B cell (primary cell): Measurements from ENCODE around the gene RNF213. TPM values are rescaled to one million over a fixed set of nuclear protein-coding genes. Genes with fewer than 3 reads are reported as not detected.

ENCODE experiments used
- ATAC-seq: fragments of 200-7000 bp; cut with Tn5 transposase; one replicate; pipeline ENCODE4 v1.10.0; 2021; ENCODE audit warnings: low read depth, mild to moderate bottlenecking, moderate number of reproducible peaks, moderate library complexity
- CTCF ChIA-PET: fragments of 350-600 bp; sonication (Branson Sonifier 250); formaldehyde crosslinking; loops from one replicate; lab custom pipeline; 2021; ENCODE audit warnings: antibody characterized with exemption, inconsistent platforms; lab: Charles Lee
- POLR2A ChIA-PET: fragments of 350-600 bp; sonication (Branson Sonifier 250); formaldehyde crosslinking; loops from one replicate; lab custom pipeline; 2021; ENCODE audit warnings: antibody characterized with exemption; lab: Charles Lee
- DNase-seq: peaks from one replicate; pipeline ENCODE4 v3.0.0; 2013
- H2AFZ ChIP-seq: 2 replicates; pipeline ENCODE4 v1.6.1; 2012; ENCODE audit warnings: mild to moderate bottlenecking, low read depth, low read length; ENCODE audit not compliant: insufficient read depth, poor library complexity, severe bottlenecking
- H3K27ac ChIP-seq, 2 donors: 1 replicate in 1 of 2; 2 replicates in 1 of 2; pipeline ENCODE4 v1.5.1; 2012 to 2013; ENCODE audit warnings: low read length in 2 of 2, mild to moderate bottlenecking in 2 of 2, moderate library complexity in 1 of 2
- H3K27me3 ChIP-seq, 4 experiments: fragments of 200-600 bp in 1 of 4; sonication (generic) in 1 of 4; replicated peaks in 1 of 4; 1 replicate in 2 of 4; 2 replicates in 2 of 4; pipeline versions ENCODE4 v1.6.1 to v1.7.0; 2013 to 2016; ENCODE audit warnings: low read length in 3 of 4, mild to moderate bottlenecking in 2 of 4, mixed read lengths in 1 of 4, moderate library complexity in 1 of 4; ENCODE audit not compliant: insufficient read depth in 4 of 4, control insufficient read depth in 3 of 4; ENCODE audit errors: control extremely low read depth in 1 of 4
- H3K36me3 ChIP-seq, 2 experiments: replicated peaks in 1 of 2; 1 replicate in 1 of 2; 2 replicates in 1 of 2; pipeline versions ENCODE4 v1.6.1 to v1.7.1; 2013; ENCODE audit warnings: low read length in 1 of 2; ENCODE audit not compliant: insufficient read depth in 2 of 2, control insufficient read depth in 1 of 2; ENCODE audit errors: control extremely low read depth in 1 of 2, extremely low read depth in 1 of 2
- H3K4me1 ChIP-seq, 2 donors: fragments of 200-600 bp in 1 of 2; sonication (generic) in 1 of 2; 1 replicate in 1 of 2; 2 replicates in 1 of 2; pipeline versions ENCODE4 v1.5.1 to v1.6.1; 2013 to 2017; ENCODE audit warnings: low read length in 2 of 2; ENCODE audit not compliant: control insufficient read depth in 2 of 2, insufficient read depth in 2 of 2
- H3K4me2 ChIP-seq: replicated peaks from 2 replicates; pipeline ENCODE3; 2012; ENCODE audit warnings: mild to moderate bottlenecking, low read depth, low read length; ENCODE audit not compliant: poor library complexity, severe bottlenecking
- H3K4me3 ChIP-seq, 5 experiments: fragments of 200-600 bp in 1 of 5; sonication (generic) in 1 of 5; 1 replicate in 3 of 5; 2 replicates in 2 of 5; pipeline versions ENCODE4 v1.5.1 to v1.7.0; 2011 to 2016; ENCODE audit warnings: low read length in 4 of 5, mild to moderate bottlenecking in 4 of 5, low read depth in 2 of 5, control low read depth in 1 of 5, moderate library complexity in 1 of 5; ENCODE audit not compliant: insufficient read depth in 1 of 5; ENCODE audit errors: control extremely low read depth in 1 of 5, extremely low read depth in 1 of 5
- H3K79me2 ChIP-seq: fragments of 200-600 bp; sonication (generic); one replicate; pipeline ENCODE4 v1.6.0; 2016; ENCODE audit warnings: low read length; ENCODE audit not compliant: control insufficient read depth, insufficient read depth
- H3K9ac ChIP-seq: fragments of 200-600 bp; sonication (generic); 2 replicates; pipeline ENCODE4 v1.6.1; 2017; ENCODE audit warnings: mild to moderate bottlenecking, low read length, moderate library complexity
- H3K9me3 ChIP-seq, 3 donors: one replicate each; pipeline versions ENCODE4 v1.6.1 to v1.7.1; 2013; ENCODE audit warnings: low read length in 2 of 3; ENCODE audit not compliant: control insufficient read depth in 2 of 3, insufficient read depth in 1 of 3; ENCODE audit errors: control extremely low read depth in 1 of 3
- H4K20me1 ChIP-seq: 2 replicates; pipeline ENCODE4 v1.6.0; 2012; ENCODE audit warnings: mild to moderate bottlenecking, low read length; ENCODE audit not compliant: insufficient read depth, control insufficient read depth, poor library complexity, severe bottlenecking
- H3K27ac Mint-ChIP-seq: one replicate; pipeline ENCODE4 v1.8.0; 2021; ENCODE audit warnings: mixed read lengths
- H3K27me3 Mint-ChIP-seq: one replicate; pipeline ENCODE4 v1.8.0; 2021; ENCODE audit warnings: mixed read lengths
- H3K4me1 Mint-ChIP-seq: one replicate; pipeline ENCODE4 v1.8.0; 2021; ENCODE audit warnings: mixed read lengths
- H3K4me3 Mint-ChIP-seq: one replicate; pipeline ENCODE4 v1.8.0; 2021; ENCODE audit warnings: mixed read lengths
- H3K9me3 Mint-ChIP-seq: one replicate; pipeline ENCODE4 v1.8.0; 2022; ENCODE audit warnings: mixed read lengths; ENCODE audit not compliant: insufficient read depth
- EZH2 ChIP-seq: IDR thresholded peaks from 2 replicates; pipeline ENCODE4 v1.6.1; 2012; ENCODE audit warnings: borderline replicate concordance, low read depth, mild to moderate bottlenecking, moderate library complexity, low read length; ENCODE audit not compliant: insufficient read depth, poor library complexity, severe bottlenecking
- WGBS: methylation state at CpG from one replicate; pipeline ENCODE4 v1.1.5; 2013; ENCODE audit warnings: missing lambda C conversion rate; ENCODE audit not compliant: insufficient coverage; 5-methylcytosine and 5-hydroxymethylcytosine counted together
- intact Hi-C: fragments of 100-400 bp; cut with micrococcal nuclease; formaldehyde crosslinking; loops from one replicate; pipeline ENCODE4 v1.10.0; 2022
- polyA plus RNA-seq: library from polyadenylated mRNA; depleted of rRNA; stranded (reverse); fragments of >200 nt; gene quantifications from 2 replicates; pipeline ENCODE4 v1.2.3, GENCODE V29; 2012
- total RNA-seq, 2 donors: library from RNA; stranded (reverse); fragments of 120-200 nt in 1 of 2; gene quantifications; 1 replicate in 1 of 2; 2 replicates in 1 of 2; pipeline versions ENCODE4 v1.2.3 to v1.2.4, GENCODE V29; 2013 to 2022
- TF ChIP-seq, protein P1 (sequence below): fragments of 200-600 bp; IDR thresholded peaks from one replicate; pipeline ENCODE4 v1.8.0; 2022; ENCODE audit warnings: antibody characterized with exemption, mild to moderate bottlenecking

Gene RNF213
- total and polyA plus RNA-seq, 2 donors (not counting 1 experiment from before 2014, with no cell fraction given): 121 to 287 TPM

GRCh38 chr17:80442323-80442659 lies 181.6 kb downstream of the RNF213 start:
- Mint-ChIP-seq H3K4me3 (no peak overlapping the region), H3K9me3 (no peaks in the 10 kb centered on the region), H3K27ac (no peak overlapping the region), H3K27me3 (peaks cover 12% of the 10 kb centered on the region), H3K4me1 (no peaks in the 10 kb centered on the region)
- no peaks in the 10 kb centered on the region for H3K4me1 ChIP-seq
- WGBS: 81% methylated on average over 8 of the region's 12 CpGs
- H3K36me3 ChIP-seq: no peaks in the 10 kb centered on the region
- no peak overlapping the region for H3K4me2 ChIP-seq
- H3K27ac ChIP-seq: no peak overlapping the region
- ATAC-seq (no peak), DNase-seq (no peak)
- no peaks in the 10 kb centered on the region for H4K20me1 ChIP-seq
- H2AFZ ChIP-seq: no peak overlapping the region
- intact Hi-C loops: no loop called here
- TF ChIP-seq EZH2: no peak
- TF ChIP-seq, protein P1, sequence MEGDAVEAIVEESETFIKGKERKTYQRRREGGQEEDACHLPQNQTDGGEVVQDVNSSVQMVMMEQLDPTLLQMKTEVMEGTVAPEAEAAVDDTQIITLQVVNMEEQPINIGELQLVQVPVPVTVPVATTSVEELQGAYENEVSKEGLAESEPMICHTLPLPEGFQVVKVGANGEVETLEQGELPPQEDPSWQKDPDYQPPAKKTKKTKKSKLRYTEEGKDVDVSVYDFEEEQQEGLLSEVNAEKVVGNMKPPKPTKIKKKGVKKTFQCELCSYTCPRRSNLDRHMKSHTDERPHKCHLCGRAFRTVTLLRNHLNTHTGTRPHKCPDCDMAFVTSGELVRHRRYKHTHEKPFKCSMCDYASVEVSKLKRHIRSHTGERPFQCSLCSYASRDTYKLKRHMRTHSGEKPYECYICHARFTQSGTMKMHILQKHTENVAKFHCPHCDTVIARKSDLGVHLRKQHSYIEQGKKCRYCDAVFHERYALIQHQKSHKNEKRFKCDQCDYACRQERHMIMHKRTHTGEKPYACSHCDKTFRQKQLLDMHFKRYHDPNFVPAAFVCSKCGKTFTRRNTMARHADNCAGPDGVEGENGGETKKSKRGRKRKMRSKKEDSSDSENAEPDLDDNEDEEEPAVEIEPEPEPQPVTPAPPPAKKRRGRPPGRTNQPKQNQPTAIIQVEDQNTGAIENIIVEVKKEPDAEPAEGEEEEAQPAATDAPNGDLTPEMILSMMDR: no peak
- H3K4me3 ChIP-seq: no peak overlapping the region
- no peak overlapping the region for H3K9ac ChIP-seq
- peaks cover 0 to 2% (median 0%) of the 10 kb centered on the region in 4 experiments for H3K27me3 ChIP-seq
- CTCF ChIA-PET: no interaction called here
- POLR2A ChIA-PET: no interaction called here
- peaks cover 7% of the 10 kb centered on the region for H3K79me2 ChIP-seq
- H3K9me3 ChIP-seq: peaks cover 0 to 14% (median 0%) of the 10 kb centered on the region in 3 donors

- Mint-ChIP-seq H3K9me3 (no peaks in the 10 kb centered on the region), H3K27ac (no peak overlapping the region), H3K27me3 (peaks cover 12% of the 10 kb centered on the region), H3K4me3 (no peak overlapping the region), H3K4me1 (no peaks in the 10 kb centered on the region)
- Histone ChIP-seq H3K36me3 (no peaks in the 10 kb centered on the region), H3K27me3 (peaks cover 0 to 2% (median 0%) of the 10 kb centered on the region in 4 experiments), H3K4me1 (no peaks in the 10 kb centered on the region), H4K20me1 (no peaks in the 10 kb centered on the region), H3K4me2 (no peak overlapping the region), H3K27ac (no peak overlapping the region), H3K9ac (no peak overlapping the region), H3K79me2 (peaks cover 7% of the 10 kb centered on the region), H2AFZ (no peak overlapping the region), H3K4me3 (no peak overlapping the region), H3K9me3 (peaks cover 0 to 14% (median 0%) of the 10 kb centered on the region in 3 donors)
- no peak for ATAC-seq
- DNase-seq: no peak
- 88% methylated on average over 4 of the region's 4 CpGs for WGBS
- CTCF ChIA-PET: no interaction called here
- no peak for TF ChIP-seq EZH2
- TF ChIP-seq, protein P1: no peak
- POLR2A ChIA-PET: no interaction called here
- intact Hi-C loops: no loop called here
These were observed 182.1 kb downstream of the RNF213 start for GRCh38 chr17:80442764-80443163.
